NCI-H2081 (cell line): ENCODE measurements around the gene CHEK1.

ENCODE experiments used
- DNase-seq, 2 experiments: peaks; one replicate each; lab custom pipeline; 2025; lab: John Stamatoyannopoulos, UW

The CHEK1 gene

GRCh38 chr11:125626288-125626950, 1.5 kb downstream of the CHEK1 start:
- peak; percentile 83 to 86 for DNase-seq

DNA sequence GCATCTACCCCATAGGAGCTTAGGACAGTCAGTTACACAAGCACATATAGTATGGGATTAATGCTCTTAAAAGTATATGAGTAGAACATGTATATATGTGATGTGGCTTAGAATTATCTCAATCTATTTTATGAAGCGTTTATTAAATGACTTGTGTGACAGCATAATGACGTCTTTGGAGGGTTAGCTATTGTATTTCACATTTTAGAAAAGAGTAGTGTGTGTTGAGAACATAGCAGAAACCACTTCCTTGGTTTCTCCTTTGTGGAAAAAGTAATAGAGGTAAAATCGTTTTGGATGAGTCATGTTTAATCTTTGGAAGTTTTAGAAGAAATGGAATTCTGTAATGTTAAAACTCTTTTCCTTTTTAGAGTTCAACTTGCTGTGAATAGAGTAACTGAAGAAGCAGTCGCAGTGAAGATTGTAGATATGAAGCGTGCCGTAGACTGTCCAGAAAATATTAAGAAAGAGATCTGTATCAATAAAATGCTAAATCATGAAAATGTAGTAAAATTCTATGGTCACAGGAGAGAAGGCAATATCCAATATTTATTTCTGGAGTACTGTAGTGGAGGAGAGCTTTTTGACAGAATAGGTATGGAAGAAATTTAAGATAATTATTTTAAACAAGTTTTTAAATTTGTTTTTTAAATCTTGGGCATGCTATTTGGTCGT, 2.4 kb downstream of the CHEK1 start:
- no peak for DNase-seq

GRCh38 chr11:125637840-125638239, 12.9 kb downstream of the CHEK1 start:
- no peak for DNase-seq

DNA sequence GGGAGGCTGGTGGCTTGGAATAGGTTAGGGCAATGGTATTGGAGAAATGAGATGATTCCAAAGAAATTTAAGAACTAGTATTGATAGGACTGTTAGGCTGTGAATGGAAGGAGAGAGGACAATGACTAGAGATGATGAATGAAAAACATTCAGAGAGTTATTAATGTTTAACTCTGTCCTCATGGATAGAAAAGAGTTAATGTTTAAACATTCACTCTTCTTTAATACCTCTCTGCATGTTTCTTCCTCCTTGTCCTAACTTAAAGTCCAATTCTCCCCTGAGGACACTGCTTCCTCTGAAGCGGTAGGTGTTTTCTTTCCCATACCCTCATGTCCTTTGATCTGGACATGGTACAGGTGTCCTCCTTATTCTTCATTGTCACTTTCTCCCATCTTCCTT, 13.4 kb downstream of the CHEK1 start:
- no peak for DNase-seq

- no peak for DNase-seq
These were observed 20.9 kb downstream of the CHEK1 start for GRCh38 chr11:125645871-125646270.

- no peak for DNase-seq
These were observed 24.7 kb downstream of the CHEK1 start for GRCh38 chr11:125649465-125650166.

DNA sequence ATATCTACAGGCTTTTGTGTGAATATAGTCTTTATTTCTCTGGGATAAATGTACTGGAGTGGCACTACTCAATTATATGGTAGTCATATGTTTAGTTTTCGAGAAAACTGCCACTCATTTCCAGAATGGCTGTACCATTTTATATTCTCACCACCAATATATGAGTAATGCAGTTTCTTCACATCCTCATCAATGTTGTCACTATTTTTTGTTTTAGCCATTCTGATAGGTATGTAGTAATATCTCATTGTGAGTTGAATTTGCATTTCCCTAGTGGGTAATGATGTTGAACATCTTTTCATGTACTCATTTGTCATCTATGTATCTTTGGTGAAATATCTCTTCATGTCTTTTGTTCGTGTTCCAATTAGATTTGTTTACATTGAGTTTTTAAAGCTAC, 37.7 kb downstream of the CHEK1 start:
- peak in 1 of 2 experiments; percentile 16 for DNase-seq

GRCh38 chr11:125663910-125664309, 38.9 kb downstream of the CHEK1 start:
- DNase-seq, result no peak

DNA sequence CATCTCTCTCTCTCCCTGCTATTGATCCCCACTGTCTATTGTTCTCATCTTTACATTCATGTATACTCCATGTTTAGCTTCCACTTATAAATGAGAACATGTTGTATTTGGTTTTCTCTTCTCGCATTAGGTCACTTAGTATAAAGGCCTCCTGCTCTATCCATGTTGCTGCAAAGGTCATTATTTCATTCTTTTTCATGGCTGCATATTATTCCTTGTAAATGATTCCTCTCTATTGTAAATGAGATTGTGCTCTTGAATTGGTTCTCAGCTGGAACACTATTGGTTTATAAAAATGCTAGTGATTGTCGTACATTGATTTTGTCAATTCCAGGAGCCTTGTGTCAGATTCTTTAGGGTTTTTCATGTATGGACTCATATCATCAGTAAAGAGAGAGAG, 42.2 kb downstream of the CHEK1 start:
- DNase-seq, result no peak

GRCh38 chr11:125670172-125670571, 45.2 kb downstream of the CHEK1 start:
- DNase-seq, result no peak

DNA sequence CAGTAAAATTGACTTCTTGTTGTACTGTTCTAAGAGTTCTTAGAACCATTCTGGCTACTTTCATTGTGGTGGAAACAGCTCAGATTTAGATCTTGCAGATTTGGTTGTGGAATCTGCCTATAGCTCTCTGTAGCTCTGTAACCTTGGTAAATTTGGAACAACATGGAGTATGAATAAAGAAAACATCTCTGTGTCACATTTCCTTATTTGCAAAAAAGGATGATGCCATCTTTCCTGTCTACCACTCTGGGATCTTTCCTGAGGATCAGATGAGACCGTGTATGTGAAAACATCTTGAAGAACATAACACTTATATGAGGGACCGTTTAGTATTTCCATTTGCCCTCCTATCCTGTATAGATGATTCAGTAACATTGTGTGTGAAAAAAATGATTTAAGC, 46.6 kb downstream of the CHEK1 start:
- no peak for DNase-seq

GRCh38 chr11:125674210-125674609, 49.2 kb downstream of the CHEK1 start:
- no peak for DNase-seq

DNA sequence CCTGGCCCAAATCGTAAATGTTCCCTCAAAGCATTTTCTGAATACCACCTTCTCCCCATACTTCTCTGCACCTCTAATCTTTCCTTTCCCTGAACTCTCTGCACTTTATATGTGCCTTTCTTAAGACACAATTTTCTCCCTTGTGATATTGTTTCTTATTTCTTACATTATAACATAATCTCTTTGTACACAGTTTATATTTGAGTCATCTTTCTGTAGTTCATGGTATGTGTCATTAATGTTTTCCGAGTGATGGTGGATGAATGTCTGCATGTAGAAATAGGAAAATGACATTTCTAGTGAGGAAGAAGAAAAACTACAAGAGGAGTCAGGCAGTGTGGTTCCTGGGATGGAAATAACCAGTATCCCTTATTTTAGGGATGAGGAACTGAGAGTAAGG, 50.2 kb downstream of the CHEK1 start:
- no peak for DNase-seq

DNA sequence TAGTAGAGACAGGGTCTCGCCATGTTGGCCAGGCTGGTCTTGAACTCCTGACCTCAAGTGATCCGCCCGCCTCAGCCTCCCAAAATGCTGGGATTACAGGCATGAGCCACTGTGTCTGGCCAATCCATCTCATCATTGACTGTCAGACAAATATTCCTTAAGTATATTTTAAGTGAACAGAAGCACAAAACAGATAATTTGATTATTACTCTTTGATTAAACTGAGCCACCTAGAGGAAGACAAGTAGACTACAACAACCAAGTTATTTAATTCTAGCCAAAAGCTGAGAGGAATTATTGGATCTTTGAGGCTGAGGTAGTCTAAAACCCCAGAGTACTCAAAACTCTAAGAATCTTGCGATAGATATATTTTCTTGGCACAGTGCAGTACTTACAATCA, 54.4 kb downstream of the CHEK1 start:
- DNase-seq, result no peak

DNA sequence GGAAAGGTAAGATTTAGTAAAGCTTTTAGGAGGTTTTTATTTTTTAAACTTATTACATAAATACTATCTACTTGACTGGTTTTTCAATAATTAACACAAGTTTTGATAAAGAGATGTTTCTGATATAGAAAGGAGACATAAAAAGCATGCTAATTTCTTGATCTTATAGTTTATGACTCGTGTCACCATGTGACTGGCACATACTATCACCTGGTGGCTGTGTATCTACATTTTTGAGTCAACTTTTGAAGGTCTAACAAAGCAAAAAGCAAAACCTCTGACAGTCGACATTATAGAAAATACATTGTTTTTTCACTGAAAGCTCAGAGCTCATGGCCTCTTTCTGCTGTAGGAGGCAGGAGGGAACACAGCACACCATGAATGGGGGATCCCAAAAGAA, 54.9 kb downstream of the CHEK1 start:
- DNase-seq, result no peak

DNA sequence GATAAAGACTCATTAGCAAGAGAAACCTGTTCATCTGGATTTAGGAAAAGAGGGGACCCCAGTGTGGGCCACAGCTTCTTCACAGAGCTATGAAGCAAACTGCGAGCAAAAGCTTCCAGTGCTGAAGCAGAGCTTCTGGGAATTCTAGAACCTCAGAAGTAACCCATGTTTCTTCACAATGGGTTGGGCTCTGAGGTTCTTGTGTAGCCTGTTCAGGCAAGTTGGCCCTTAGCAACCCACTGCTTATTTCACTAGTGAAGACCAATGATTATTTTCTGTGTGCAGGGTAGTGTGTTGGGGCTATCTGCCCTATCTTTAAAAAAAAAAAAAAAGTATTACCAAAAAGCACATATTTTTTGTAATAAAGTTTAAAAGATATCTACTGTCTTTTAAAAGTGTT, 55.8 kb downstream of the CHEK1 start, which contains the start of gene ACRV1:
ACRV1 (minus strand) TSS at position 101 of the 400 bp plus-strand sequence; CDS start at position 34, 67 bp downstream.
- no peak for DNase-seq

DNA sequence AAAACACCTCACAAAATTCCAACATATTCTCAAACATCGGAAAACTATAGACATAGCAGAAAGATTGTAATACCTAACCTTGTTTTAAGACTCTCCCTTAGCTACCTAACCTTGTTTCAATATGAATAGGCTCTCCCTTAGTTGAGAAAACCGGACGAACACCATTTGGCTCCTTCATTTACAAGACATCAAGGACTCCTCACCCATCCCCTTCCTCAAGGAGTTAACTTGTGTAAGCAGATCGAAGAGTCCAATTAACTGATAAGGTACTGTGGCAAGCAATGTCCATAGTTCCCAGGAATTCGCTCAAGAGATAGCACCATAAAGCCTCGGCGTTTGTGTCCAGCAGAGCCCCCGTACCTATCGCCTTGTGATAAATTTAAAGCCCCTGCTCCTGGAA, 60.3 kb downstream of the CHEK1 start:
- no peak for DNase-seq

GRCh38 chr11:125688066-125688465, 63.1 kb downstream of the CHEK1 start:
- DNase-seq, result no peak

DNA sequence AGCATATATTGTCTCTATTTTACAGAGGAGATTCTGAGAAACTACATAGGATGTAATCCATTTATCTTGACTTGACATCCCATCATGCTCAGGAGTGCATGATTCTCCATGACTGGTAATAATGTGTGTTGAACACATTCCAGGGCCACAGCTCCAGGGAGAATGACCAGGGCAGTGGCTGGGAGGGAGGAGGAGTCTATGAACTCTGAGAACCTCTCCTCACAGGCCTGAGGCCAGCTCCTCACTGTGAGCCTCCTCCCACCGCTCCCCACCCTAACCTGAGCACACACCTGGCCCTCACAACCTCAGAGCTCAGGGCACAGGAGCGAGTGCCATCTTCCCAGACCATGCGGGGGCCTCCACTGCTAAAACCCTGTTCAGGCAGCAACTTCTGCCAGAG, 63.7 kb downstream of the CHEK1 start:
- no peak for DNase-seq

GRCh38 chr11:125689274-125689859, 64.4 kb downstream of the CHEK1 start:
- DNase-seq, result no peak

GRCh38 chr11:125690006-125690405, 65.0 kb downstream of the CHEK1 start:
- no peak for DNase-seq

- no peak for DNase-seq
These were observed 67.9 kb downstream of the CHEK1 start for GRCh38 chr11:125692887-125693286.

DNA sequence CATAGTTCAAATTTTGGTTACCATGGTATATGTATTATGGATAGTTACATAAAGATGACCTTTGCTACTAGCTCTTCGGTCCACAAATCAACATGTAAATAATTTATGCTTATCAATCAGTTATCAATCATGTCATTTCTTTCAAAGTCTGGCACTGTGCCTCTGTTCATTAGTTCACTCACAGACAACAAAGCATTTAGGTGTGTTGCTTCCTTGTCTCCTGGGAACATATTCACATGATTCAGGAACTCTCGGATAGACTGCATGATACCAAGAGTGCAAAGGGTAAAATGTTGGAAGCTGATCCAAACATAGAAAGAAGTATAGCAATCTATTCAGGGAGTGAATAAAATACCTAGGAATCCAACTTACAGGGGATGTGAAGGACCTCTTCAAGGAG, 70.0 kb downstream of the CHEK1 start:
- no peak for DNase-seq
